HG03103 (cell line): ENCODE data around the gene TP53.

Source experiments
- ATAC-seq: cut with Tn5 transposase; IDR thresholded peaks from one replicate; pipeline ENCODE4 v1.9.1; 2021; ENCODE audit warnings: low read depth; ENCODE audit not compliant: unreplicated experiment

Gene TP53

GRCh38 chr17:7687072-7687907, at the start of gene TP53:
TSS of gene TP53 (minus strand) at chr17:7687490. CDS start at chr17:7676594, 10,896 bp downstream.
- no peak for ATAC-seq

DNA sequence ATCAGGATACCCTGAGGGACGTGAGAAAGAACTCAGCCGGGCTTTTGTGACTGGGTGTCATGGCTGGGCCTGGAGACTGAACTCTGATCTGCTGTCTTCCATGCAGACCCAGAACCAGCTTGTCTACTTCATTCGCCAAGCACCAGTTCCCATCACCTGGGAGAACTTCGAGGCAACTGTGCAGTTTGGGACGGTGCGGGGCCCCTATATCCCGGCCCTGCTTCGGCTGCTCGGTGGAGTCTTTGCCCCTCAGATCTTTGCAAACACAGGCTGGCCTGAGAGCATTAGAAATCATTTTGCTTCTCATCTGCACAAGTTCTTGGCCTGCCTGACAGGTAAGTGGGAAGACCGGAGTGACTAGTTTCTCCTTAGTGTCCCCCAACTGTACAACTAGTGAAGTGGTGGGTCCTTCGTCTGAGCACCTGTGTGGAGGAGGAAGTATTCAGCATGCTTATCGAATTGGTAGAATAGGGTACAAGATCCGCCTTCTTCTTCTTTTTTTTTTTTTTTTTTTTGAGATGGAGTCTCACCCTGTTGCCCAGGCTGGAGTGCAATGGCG, 45.8 kb upstream of the TP53 start:
- ATAC-seq: no peak

GRCh38 chr17:7729816-7730215, 42.5 kb upstream of the TP53 start:
- no peak for ATAC-seq

DNA sequence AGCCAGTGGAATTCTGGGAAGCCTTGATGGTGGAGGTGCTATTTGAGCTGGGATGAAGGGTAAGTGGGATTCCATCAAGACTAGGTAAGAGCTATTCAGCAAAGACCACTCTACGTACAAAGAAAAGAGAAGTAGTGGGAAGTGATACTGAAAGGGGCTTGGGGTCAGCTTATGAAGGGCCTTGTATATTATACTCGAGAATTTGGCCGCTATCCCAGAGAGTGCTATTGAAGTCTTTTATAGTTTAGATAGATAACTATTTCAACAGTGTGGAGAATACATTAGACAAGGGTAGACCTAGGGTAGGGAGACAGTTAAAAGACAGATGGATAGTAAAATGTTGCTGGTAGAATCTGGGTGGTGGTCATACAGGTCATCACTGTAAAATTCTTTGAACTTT, 40.6 kb upstream of the TP53 start:
- no peak for ATAC-seq

GRCh38 chr17:7721612-7722011, 34.3 kb upstream of the TP53 start:
- ATAC-seq: no peak

- ATAC-seq: no peak
Measured at GRCh38 chr17:7720125-7720524, 32.8 kb upstream of the TP53 start.

- no peak for ATAC-seq
Measured at GRCh38 chr17:7719661-7720060, 32.4 kb upstream of the TP53 start.

DNA sequence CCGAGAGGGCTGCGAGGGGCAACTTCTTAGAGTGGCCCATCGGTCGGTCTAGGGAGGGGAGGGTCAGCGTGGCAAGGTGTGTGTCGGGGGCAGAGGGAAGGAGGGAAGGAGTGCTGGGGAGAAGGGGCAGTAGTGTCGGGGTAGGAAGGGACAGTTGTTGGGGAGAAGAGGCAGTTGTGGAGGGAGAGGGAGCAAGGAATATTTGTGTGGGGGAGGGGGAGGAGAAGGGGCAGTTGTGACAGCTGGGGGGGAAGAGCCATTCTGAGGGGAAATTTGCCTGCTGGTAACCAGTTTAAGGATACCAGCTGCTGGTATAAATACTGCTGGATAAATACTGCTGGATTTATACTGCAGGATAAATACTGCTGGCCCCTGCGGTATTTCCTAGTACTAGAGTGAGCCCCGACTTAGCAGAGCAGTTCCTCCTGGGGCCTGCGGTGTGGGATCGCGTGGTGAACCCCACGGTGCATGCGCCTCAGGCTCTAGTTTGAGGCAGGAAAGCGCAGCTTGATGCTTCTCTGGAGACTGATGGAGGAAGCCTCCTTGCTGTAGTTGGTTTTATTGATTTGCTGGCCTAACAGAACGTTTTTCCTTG, 30.6 kb upstream of the TP53 start:
- ATAC-seq: no peak

DNA sequence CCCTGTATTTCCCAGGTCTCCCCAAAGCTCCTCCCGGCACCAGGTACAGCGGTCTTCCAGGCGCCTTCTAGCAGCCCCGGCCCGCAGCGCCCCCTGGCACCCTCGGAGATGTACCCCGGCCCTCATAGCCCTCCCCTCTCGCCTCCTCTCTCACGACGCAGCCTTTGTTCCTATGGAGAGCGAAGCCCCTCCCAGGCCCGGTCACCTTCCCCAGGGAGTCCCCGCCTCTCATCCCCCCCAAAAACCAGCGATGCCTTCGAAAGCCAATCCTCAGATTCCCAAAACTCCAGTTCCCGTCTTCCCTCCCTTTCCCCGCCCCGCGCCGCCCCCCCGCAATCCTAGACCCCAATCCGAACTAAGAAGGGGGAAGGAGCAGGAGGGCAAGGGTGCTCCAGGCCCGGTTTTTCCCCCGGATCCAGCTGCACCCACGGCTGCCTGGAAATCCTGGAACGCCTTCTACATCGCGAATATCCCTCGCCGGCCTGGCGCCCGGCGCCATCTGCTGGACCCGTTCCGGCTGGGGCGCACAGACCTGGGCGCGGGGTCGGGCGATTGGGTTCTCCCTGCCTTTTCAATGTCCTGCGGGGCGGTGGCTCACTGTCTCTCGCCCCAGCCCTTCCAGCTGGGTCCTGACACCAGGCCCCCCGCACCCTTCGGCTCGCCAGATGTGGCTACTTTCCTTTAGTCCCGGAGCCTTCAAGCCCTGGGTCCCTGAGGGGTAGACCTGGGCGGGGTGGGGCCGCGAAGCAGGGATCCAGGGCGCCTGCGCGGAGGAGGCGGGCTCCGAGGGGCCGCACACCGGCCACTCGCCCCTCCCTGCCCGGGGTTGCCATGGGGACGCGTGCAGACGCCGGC, 29.8 kb upstream of the TP53 start, which contains the start of gene DNAH2:
TSS of gene DNAH2 (plus strand) at position 844 of the 855 bp plus-strand sequence. CDS start 1,991 bp downstream, outside the sequence.
- no peak for ATAC-seq

DNA sequence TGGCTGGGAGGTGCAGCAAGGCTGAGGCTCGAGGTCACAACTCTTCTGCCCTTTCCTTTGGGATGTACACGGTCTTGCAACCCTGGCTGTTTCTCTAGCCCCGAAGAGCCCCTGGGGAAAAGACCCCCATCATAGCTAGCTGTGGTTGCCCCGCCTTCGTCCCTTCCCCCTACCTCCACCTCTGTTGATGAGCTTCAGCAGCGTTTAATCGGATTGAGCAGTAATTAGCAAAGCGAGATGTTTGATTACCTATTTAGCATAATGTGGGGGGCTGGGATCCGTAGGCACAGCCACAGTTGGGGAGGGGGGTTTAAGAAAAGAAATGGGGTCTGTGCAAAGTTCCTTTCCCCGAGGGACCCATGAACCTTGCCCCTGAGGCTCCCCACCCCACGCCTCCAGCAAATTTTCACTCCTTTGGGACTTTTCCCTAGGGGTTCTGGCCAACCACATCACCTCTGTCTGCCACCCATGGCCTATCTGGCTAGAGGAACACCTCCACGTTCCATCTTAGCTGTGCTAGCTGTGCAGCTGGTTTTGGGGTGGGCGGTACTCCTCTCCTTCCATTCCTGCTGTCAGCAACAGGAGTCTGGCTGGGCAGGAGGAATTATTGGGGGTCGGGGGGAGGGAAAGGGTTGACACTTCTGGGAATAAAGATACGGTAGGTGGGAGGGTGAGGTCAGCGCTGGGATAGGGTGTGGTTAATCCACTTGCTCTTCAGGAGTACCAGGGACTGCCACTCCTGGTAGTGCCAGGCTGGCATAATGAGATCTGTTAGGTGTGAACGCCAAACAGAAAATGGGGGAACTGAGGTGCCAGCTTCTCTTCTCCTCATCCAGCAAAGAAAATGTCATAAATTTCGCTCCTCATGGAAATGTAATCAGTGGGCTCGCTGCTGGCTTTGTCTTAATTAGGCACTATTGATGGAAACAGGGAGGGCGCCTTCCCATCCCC, 28.9 kb upstream of the TP53 start:
- ATAC-seq: no peak

DNA sequence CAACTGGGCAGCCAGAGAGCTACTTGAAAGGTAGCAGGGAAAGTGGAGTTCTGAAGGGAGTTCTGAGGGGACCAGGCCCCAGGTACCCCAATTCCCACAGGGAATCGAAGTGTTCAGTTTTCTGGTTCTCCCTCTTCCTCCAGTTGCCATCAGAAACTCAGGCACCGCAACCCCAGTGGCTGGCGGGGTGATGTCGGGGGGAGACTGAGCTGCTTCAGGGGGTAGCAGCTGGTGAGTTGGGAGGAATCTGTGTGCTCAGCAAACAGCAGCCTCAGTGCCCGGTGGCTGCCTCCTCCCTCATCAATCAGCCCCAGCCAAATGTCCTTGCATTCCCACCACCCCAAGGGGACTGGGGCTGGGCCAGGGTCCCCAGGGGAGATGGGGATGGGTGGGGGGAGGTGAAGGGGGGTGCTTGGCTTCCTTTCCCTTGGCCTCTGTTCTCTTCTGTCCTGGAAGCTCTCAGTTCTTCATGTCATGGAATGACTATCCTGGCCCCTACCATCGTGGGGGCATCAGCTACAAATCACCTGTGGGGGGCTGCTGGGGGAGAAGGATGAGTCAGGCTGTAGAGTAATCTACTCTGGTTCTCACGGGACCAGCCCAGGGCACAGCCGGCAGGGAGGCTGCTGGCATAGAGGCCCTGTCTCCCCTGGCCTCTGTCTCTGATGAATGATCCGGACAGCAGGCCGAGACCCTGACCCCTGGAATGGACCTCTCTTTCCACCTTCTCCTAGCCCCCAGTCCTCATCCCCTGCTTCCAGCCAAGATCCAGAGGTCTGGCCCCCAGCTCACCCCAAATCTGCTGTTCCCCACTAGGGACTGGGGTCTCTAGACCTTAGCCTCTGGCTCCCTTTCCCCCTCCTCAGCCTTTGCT, 27.7 kb upstream of the TP53 start:
- ATAC-seq: no peak

GRCh38 chr17:7713782-7714181, 26.5 kb upstream of the TP53 start:
- no peak for ATAC-seq

GRCh38 chr17:7712111-7712771, 25.0 kb upstream of the TP53 start:
- ATAC-seq: no peak

GRCh38 chr17:7711051-7711755, 23.9 kb upstream of the TP53 start:
- no peak for ATAC-seq

GRCh38 chr17:7710301-7710700, 23.0 kb upstream of the TP53 start:
- no peak for ATAC-seq

DNA sequence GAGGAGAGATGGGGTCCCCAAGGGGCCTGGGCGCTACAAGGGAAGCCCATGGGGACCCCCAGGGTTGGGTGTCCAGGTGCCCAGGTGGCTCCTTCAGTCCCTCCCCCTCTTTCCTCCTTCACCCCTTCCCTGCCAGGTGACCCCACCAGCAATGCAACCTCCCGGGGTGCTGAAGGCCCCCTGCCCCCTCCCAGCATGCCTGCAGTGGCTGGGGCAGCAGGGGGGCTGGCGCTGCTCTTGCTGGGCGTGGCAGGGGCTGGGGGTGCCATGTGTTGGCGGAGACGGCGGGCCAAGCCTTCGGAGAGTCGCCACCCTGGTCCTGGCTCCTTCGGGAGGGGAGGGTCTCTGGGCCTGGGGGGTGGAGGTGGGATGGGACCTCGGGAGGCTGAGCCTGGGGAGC, 21.7 kb upstream of the TP53 start:
- no peak for ATAC-seq

DNA sequence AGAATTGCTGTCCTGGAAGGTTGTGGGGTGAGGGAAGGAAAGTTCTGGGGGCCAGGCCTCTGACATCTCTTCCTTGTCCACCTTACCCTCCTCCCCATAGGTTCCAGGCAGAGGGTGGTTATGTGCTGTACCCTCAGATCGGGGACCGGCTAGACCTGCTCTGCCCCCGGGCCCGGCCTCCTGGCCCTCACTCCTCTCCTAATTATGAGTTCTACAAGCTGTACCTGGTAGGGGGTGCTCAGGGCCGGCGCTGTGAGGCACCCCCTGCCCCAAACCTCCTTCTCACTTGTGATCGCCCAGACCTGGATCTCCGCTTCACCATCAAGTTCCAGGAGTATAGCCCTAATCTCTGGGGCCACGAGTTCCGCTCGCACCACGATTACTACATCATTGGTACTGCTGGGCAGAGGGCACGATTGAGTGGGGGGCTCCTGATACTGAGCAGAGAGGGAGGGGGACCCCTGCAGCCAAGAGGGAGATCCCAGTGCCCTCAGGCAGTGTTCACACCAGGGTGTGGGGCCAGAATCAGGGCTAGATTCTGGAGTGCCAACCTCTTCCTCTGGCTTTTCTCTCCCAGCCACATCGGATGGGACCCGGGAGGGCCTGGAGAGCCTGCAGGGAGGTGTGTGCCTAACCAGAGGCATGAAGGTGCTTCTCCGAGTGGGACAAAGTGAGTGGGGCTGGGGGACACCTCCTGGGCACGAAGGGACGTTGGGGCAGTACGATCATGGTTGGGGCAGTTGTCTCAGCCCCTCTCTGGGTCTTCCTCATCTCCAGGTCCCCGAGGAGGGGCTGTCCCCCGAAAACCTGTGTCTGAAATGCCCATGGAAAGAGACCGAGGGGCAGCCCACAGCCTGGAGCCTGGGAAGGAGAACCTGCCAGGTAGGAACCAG, 20.8 kb upstream of the TP53 start:
- no peak for ATAC-seq
